ENCODE data around the gene MFRP.

GRCh38 chr11:119314726-119315125, 31.8 kb downstream of the MFRP start:
- TF ChIP-seq CTCF (IDR thresholded peaks at IDR 0.05) (no peak), POLR2A (IDR thresholded peaks at IDR 0.05) (no peak)
